NCI-H446 (cell line): ENCODE results near the gene RXRA.

Source experiments
- DNase-seq, 2 experiments: peaks; one replicate each; lab custom pipeline; 2025; lab: John Stamatoyannopoulos, UW

The RXRA gene

DNA sequence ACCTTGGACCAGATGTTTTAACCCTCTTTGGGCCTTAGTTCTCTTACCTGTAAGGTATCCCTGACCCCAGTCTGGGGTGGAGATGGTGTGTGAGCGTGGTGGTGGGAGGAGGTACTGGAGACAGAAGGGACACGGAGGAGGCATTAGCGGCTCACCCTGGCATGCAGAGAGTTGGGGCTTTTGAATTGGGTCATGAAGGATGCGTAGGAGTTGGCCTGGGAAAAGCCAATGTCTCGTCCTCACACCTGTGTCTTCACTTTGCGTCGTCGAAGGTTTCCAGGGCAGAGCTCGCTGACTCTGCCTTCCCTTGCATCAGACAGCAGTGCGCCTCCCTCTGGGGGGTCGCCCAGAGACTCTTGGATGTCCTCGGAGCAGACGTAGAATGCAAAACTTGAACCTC lies 11.2 kb downstream of the RXRA start:
- no peak for DNase-seq

DNA sequence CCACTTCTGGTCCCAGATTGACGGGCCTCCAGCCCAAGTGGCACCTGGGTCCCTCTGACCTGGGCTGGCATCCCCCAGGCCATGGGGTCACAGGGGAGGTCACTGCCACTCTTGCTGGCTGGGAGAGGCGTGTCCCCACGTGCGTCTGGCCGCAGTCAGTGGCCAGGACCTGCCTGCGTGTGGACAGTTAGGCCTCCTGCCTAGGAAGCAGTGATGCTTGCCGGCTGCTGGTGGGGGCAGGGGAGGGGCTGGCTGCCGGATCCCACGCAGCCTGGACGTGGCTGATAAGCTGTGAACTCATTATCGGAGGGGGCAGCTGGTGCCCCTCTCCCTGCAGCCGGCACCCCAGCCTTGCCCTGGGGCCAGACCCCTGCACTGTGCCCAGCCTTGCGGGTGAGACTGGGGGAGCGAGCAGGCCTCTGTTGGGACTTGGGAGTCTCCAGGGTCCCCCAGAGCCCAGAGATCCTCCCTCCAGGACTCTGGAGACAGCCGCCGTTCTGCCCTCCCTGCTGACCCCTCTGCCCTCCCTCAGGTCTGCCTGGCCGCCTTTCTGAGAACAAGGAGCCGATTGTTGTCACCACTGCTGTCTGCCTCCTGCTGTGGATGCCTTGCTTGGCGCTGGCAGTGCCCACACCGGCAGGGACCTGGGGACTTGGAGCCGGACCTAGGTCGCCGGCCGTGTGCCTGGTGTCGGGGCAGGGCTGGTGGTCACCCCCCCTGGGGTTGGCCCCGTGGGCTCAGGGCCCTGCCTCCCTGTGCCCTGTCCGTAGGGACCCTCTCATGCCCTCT lies 12.3 kb downstream of the RXRA start:
- no peak for DNase-seq

DNA sequence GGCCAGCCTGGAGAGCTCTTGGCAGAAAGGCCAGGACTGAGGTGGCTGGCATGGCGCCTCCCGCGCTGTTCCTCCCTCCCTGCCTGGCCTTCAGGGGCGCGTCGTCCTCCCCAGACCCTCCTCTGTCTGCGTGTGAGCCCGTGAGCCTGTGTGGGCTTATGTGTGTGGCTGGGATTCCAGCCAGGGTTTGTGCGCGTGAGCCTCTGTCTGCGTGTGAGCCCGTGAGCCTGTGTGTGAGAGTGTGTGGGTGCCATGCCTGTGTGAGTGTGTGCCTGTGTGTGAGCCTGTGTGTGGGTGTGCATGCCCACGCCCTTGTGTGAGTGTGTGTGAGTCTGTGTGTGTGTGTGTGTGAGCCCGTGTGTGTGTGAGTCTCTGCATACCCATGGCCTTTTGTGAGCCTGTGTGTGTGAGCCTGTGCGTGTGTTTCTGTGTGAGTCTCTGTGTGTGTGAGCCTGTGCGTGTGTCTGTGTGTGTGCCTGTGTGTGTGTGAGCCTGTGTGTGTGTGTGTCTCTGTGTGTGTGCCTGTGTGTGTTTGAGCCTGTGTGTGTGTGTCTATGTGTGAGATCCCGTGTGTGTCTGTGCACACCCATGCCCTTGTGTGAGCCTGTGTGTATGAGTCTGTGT lies 13.0 kb downstream of the RXRA start:
- DNase-seq: no peak

DNA sequence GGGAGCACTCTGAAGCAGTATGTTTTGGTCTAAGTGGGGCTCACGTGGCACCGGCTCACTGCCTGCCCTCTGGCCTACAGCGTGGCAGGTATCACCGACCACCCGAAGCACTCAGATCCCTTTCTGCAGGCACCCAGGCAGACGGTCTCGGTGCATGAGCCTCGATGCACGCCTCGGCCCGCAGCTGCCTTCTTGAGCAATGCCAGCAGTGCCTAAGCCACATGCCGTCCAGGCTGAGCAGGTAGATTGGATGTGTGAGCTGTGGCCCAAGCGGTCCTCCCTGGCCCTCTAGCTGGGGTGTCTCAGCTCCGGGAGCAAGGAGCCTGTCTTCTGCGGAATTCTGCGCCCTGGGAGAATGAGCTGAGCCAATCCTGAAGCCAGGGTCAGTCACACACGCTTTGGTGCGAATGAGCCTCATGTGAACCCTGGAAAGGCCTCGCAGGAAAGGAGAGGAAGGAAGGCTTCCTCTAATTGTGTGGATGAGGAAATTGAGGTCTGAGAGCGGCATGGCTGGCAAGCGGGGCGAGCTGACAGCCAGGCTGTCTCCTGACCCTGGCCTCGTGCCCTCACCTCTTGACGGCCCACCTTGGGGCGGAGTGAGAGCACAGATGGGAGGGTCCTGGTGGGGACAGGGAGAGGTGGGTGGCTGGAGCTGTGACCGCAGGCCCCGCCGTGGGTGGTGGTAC lies 14.4 kb downstream of the RXRA start:
- DNase-seq: no peak

DNA sequence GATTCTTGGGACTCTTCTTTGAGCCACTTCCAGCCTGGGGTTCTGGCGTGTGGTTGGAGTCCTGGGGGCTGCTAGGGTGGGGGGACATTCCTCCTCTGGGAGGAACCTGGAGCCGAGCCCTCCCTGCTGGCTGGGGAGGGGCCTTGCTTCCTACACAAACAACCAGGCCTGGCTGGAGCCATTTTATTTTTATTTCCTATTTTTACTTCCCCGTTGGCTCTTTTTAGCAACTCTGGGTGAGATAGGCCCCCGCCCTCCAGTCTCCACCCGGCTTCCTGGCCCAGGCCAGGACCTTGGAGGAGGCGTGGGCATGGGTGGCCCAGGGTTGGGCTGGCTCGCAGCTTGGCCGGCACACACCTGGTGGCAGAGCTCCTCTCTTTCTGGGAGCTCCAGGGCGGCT lies 15.1 kb downstream of the RXRA start:
- no peak for DNase-seq

DNA sequence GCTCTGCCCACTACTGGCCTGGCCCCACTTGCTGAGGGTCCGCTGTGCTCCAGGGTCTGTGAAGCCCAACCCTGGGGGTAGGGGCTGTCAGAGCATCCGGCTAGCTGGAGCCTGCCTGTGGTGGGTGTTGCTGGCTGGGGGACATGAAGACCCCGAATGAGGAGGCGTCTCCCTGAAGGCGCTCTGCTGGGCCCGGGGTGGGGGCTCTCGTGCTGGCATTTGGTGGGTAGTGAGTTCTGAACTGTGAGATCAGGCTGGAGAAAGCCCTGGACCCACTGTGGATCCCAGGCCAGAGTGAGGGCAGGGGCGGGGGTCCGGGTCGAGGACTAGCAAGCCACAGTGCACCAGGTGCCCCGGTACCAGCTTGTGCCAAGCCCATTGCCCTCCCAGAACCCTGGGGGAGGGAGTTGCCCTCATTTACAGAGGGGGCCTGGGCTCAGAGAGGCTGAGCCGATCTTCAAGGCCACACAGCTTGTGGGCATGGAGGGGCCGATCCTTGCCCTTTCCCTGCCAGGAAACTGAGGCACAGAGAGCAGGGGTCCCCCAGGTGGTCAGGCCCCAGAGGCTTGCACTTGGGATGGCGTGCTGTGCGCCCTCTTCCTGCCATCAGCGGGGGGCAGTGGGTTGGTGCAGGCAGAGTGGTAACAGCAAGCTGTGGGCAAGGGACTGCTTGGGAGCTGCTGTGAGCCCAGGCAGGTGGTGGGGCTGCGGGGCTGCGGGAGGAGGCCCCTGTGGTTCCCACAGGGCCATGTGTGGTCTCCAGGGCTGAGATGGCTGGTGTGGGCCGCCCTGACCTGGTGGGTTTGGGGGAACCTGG lies 15.9 kb downstream of the RXRA start:
- no peak for DNase-seq

DNA sequence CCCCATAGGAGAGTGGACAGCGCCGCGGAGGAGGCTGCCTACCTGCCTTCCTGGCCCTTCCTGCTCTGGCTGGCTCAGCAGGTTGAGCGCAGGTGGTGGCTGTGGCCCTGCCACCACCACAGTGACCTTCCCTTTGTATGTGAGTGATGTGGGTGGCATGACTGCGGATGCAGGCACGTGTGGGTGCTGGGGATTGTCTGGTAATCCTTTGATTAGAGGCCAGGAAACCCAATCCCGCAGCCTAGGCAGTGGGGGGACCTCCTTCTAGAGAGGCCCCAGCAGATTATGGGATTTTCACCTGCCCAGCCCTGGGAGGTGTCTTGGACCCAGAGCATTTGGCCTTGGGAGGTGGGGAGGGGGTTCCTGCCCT lies 16.5 kb downstream of the RXRA start:
- DNase-seq: no peak

DNA sequence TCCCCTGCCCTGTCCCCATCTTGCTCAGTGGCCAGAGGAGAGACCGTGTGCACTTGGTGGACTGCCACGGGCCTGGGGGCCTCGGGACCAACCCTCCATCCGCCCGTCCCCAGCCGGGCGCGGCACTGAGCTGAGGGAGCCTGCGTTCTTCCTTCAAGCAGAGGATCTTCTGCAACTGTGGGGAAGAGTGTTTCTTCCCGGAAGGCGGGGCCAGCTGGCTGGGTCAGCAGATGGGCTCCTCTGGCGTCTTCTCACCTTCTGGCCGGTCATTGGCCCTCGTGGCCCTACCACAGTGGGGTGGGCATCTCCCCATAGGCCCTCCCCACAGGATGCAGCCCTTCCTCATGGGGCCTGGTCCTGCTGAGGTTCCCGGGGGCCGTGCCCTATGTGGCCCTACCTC lies 17.4 kb downstream of the RXRA start:
- DNase-seq: no peak

DNA sequence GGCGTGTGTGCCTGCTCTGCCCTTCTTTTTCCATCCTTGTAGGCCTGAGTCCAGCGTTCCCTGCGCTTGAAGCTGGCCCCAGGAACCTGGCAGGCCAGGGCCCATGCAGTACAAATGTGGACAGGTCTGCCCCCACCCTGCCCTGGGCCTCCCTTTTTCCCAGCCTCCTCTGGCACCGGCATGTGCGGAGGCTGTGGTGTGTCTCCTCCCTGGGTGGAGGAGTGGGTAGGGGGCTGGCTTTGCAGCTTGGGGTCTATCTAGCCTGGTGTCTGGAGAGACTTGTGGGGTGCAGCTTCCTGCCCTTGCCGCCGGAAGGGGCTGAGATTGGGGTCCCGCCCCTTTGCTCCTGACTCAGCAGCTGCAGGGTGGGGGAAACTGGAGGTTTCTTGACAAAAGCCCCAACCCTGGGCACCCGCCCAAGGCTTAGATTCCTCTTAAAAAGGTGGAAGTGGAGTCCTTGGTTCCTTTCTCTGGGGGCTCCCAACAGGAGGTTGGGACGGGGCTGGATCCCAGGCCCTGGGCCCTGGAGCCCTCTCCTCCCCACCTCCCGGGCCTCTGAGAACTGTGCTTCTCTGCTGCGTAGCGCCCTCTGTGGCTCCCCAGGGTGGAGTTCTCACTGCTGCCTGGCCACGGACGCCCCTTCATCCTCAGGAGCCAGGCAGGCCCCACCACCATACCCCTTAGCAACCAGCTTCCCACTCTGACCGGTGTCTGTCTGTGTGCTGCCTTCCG lies 18.0 kb downstream of the RXRA start:
- no peak for DNase-seq

DNA sequence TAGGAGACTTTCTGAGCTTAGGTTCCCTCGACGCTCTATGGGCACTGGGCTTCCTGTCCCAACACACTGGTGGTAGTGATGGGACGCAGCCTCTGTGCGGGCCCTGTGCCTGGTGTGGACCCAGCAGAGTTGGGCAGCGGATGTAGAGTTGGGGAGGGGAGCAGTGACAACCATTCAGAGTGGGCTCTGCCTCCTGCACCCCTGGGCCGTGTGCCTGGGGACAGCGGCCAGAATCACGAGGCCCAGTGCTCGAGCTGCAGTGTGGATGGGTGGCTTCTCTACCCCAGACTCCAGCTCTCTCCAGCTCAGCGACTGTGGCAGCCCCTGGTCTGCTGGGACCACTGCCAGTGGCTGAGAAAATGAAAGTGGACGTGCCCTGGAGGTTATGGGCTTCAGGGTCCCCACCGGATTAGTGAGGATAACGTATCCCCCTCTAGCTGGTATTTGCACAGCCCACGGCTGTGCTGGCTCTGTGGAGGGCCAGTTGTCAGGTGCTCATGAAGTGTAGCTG lies 18.6 kb downstream of the RXRA start:
- DNase-seq: no peak

DNA sequence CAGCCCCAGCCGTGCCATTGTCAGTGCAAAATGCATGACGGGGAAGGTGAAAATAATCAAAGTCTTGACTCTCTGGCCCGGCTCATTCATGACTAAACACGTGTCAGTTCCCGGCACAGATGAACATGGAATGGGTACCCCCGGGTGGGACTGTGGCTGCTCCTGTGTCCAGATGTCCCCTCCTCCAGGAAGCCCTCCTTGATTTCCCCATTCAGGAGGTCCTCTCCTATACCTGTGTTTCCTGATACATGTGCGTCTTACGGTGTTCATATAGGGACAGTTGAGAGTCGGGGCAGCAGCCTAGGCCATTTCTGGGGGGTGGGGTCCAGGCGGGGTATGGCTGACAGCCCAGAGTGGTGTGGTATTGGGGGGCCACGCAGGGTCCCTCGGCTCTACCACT lies 19.5 kb downstream of the RXRA start:
- DNase-seq: no peak

DNA sequence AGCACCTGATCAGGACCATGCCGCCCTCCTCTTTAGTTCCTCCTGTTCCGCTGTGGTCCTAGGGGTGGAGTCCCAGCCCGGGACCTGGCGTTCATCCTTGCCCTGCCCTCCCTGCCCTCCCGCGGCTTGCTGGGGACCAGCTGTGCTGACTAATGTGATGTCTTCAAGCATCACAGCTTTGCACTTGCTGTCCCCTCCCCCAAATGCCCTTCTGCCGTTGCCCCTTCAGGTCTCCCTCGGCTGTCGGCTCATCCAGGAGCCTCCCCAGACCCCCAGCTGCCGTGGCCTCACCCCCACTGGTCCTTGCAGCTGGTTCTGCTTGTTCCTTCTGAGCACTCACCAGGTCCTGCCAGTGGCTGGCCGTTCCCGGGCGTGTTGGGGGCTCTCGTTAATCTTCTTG lies 19.9 kb downstream of the RXRA start:
- peak in 1 of 2 experiments; percentile 10 for DNase-seq

DNA sequence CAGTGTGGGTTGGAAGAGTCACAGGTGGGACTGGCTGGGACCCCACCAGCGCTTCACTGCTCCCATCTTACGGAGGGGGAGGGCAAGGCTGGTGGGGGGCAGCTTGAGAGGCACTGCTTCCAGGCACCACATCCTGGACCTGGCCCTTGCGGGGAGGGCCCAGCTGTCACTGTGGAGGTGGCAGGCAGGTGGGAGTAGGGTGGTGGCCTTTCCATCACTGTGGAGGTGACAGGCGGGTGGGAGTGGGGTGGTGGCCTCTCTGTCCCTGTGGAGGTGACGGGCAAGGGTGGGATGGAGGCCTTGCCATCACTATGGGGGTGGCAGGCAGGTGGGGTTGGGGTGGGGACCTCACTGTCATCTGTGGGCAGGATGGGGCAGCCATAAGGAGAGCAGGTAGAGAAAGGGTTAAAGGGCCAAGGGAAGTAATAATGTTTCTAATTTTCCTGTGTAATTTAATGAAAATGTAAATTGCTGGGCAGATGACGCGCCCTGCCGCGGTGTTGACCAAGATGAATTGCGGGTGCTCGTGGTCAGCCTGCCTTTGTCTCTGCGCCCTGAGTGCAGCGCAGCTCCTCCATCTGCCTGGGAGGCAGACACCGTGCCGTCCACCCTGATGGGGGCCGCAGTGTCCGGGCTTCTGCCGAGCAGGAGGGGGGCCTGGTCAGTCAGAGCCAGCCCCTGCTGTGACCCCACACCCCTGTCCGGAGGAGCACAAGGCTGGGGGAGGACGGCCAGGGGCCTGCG lies 20.8 kb downstream of the RXRA start:
- no peak for DNase-seq

DNA sequence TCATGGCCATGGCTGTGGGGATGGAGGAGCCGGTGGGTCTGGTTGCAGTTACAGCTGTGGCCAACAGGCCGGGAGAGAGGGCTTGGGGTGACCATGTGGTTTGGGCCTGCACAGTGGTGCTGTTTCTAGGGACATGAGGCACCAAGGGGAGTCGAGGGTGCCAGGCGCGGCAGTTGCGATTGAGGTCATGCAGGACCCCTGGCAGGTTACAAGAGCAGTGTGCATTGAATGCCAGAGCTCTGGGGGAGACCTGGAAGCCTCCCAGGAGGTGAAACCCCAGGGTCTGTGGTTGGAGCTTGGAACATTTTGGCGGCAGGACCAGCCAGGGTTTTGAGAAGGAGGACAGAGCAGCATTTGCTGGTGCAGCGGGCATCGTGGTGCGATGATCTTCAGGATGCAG lies 21.7 kb downstream of the RXRA start:
- DNase-seq: no peak

DNA sequence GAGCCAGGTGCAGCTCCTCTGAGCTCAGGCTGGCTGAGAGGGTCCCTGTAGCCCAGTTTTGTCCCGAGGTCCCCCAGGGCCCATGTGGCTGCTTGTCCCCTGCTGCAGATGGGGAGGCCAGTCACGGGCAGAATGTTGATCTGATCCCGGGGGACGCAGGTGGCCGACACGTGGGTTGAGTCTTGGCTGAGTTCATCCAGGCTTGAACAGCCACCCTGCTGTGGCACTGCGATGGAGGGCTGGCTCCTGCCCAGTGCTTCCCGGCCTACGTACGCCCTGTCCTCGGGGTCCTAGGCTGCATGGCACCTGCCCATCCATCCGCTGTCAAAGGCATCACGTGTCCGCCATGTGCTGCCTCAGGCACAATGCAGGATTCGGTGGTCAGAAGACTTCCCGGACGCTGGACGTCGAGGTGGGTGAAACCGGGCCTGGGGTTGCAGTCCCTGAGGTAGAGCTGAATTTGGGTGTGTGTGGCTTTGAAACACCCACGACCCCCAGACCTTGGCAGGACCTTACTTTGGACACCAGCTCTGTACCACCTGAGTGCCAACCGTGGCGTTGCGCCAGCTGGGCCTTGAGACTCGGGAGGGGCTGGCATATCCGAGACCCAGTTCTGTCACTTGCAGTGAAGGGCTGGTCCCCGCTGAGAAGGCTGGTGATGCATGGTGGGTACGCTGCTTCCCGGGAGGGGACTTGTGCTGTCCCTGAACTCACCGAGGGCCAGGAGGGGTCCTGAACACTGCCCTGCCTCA lies 22.3 kb downstream of the RXRA start:
- DNase-seq: no peak

DNA sequence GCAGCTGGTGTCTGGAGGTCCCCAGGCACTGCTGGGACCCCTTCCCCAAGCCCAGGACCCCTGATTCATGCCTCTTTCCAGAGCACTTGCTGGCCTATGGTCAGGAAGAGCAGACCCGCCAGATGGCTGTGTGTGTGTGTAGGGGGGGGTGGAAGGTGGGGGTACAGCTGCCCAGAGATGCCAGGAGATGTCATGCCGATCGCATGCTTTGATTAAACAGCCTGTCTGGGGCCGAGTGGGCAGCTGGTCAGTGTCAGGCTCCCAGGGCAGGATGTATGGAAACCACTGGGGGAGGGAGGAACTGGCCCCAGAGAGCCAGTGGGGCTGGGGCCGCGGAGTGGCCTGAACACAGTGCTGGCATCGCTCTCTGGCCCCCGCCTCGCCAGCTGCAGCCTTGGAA lies 23.7 kb downstream of the RXRA start:
- DNase-seq: no peak

DNA sequence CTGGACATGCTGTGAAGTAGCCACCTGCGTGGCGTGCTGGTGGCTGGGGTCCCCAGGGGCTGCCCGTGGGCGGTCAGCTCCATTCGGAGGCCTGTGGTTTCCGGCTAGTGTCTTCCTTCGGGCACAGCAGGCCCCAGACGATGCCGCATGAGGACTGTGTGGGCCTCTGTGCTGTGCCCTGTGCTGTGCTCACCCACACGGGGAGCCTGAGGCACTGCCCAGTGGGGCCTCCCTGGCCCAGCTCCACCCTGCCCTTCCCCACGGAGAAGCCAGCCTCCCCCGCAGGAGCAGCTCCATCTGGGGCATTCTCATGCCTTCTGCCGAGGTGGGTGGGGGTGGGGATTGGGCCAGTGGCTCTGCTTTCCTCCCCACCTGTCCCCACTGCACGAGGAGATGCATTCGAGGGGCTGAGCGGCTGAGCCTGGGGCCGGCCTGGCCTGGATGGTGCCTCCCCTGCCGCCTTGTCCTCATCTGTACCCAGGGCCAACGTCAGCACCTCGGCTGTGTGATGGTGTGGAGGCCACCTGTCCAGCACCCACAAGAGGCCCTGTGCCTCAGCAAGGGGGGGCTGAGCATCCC lies 24.2 kb downstream of the RXRA start:
- DNase-seq: no peak

DNA sequence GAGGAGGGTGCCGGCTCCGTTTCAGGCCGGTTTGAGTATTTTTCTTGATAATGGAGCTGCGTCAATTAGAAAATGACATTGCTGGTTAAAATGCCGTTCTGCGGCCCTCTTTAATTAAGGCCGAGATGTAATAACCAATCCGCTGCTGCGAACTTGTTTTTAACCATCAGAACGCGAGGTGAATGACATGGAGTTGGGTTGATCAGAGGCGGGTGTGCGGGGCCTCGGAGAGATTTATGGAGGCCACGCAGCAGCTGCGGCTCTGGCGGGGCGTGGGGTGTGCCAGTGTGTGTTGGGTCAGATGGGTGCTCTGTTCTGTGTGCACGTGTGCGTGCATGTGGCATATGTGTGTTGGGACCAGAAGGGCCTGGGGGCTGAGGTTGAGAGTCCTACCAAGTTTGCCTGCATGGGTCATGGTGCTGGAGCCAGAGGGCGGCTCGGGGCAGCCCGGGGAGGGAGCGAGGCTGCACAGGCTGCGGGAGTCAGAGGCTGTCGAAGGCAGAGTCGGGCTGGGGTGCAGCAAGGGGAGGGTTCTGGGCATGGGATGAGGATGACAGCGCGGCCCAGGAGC lies 25.4 kb downstream of the RXRA start:
- no peak for DNase-seq

DNA sequence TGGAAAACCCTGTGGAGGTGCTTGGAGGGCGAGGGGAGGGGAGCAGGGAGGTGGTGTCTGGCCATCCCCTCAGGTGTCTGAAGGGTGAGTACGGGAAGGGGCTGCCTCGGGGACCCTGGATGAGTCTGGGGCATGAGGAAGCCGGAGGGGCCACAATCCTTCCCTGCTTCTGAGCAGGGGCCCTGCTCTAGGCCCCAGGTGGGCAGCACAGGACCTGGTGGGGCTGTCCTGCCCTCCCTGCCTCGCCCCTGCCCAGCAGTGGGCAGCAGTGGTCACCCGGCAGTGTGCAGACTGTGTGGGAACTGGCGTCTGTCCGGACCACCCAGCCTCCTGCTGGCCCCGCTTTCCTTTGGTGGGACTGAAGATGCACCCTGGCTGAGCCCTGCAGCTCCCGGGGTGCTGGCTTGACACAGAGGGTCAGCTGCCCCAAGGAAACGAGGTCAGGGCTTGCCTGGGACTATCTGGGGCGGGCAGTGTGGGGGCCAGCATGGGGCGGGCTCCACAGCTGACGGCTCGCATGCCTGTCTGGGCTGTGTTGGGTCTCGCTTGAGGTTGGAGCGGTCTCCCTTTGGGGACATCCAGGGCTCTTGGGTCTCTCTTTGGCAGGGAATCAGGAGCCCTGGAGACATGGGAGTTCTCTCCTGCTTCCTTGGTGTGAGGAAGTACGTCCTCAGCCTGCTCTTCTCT lies 26.1 kb downstream of the RXRA start:
- no peak for DNase-seq
